22Rv1 (cell line): ENCODE data around the gene DENND5B.

Experiments
- CTCF ChIP-seq: fragments of 450-650 bp; IDR thresholded peaks from 2 replicates; pipeline ENCODE4 v1.5.1; 2017; ENCODE audit warnings: mild to moderate bottlenecking
- ZFX ChIP-seq: fragments of 450-650 bp; IDR thresholded peaks from 2 replicates; pipeline ENCODE4 v1.6.1; 2017; ENCODE audit warnings: antibody characterized with exemption, borderline replicate concordance

GRCh38 chr12:31517994-31518393, 72.9 kb downstream of the DENND5B start:
- TF ChIP-seq CTCF: no peak
- TF ChIP-seq ZFX: no peak
